Stimulated activated CD8-positive, alpha-beta memory T cell treated with anti-CD3 and anti-CD28 coated beads, Interleukin-15, amount 100 ng/mL, for 4 hours (primary cell): ENCODE data around the gene LPAR2.
"Not testable (repeated sequence)": the region's sequence is repeated elsewhere in the genome, so short reads cannot be mapped to it uniquely, and the experiment has no call there.

Source experiments
- DNase-seq, 2 donors: peaks; one replicate each; pipeline ENCODE4 v3.0.0-alpha.2; 2020; ENCODE audit warnings: low read depth in 2 of 2

The LPAR2 gene

GRCh38 chr19:19631346-19631745 lies 3.3 kb upstream of the LPAR2 start:
- DNase-seq: no peak

GRCh38 chr19:19630426-19630825 lies 2.4 kb upstream of the LPAR2 start:
- DNase-seq: no peak

- DNase-seq: no peak
Measured at GRCh38 chr19:19630062-19630414, 2.0 kb upstream of the LPAR2 start.

GRCh38 chr19:19628501-19629134 lies 598 bp upstream of the LPAR2 start:
- DNase-seq: peak in 1 of 2 donors; percentile 44

- no peak for DNase-seq
Measured at GRCh38 chr19:19626516-19627472, 1.2 kb downstream of the LPAR2 start.

GRCh38 chr19:19624032-19624570 lies 3.9 kb downstream of the LPAR2 start:
- no peak for DNase-seq

- DNase-seq: no peak
Measured at GRCh38 chr19:19623383-19623782, 4.6 kb downstream of the LPAR2 start.

- DNase-seq: no peak
Measured at GRCh38 chr19:19619849-19620210, 8.2 kb downstream of the LPAR2 start.

- DNase-seq: no peak
Measured at GRCh38 chr19:19619181-19619848, 8.7 kb downstream of the LPAR2 start.

GRCh38 chr19:19618219-19619051 lies 9.6 kb downstream of the LPAR2 start, which contains the start of gene PBX4:
Gene PBX4, minus strand, starts transcription at chr19:19618687. Its CDS starts 58 bp downstream, at chr19:19618629.
- peak; percentile 98 for DNase-seq

- no peak for DNase-seq
Measured at GRCh38 chr19:19615086-19615485, 12.9 kb downstream of the LPAR2 start.

GRCh38 chr19:19613506-19613905 lies 14.5 kb downstream of the LPAR2 start:
- DNase-seq: no peak

GRCh38 chr19:19610376-19611202 lies 17.4 kb downstream of the LPAR2 start:
- no peak for DNase-seq

GRCh38 chr19:19606686-19607085 lies 21.3 kb downstream of the LPAR2 start:
- DNase-seq: not testable (repeated sequence)

- peak in 1 of 2 donors; percentile 20 for DNase-seq
Measured at GRCh38 chr19:19606021-19606420, 22.0 kb downstream of the LPAR2 start.

GRCh38 chr19:19602713-19603324 lies 25.2 kb downstream of the LPAR2 start:
- DNase-seq: no peak

- DNase-seq: no peak
Measured at GRCh38 chr19:19602136-19602712, 25.8 kb downstream of the LPAR2 start.

- no peak for DNase-seq
Measured at GRCh38 chr19:19600793-19601330, 27.2 kb downstream of the LPAR2 start.

- DNase-seq: peak; percentile 37 to 46
Measured at GRCh38 chr19:19598728-19599451, 29.1 kb downstream of the LPAR2 start.
